HG02885 (cell line): Measurements from ENCODE around the gene NMNAT3.

ENCODE experiments used
- ATAC-seq: cut with Tn5 transposase; IDR thresholded peaks from one replicate; pipeline ENCODE4 v1.9.1; 2021; ENCODE audit warnings: mild to moderate bottlenecking; ENCODE audit not compliant: unreplicated experiment, poor library complexity

Gene NMNAT3

GRCh38 chr3:139676632-139677387, 962 bp downstream of the NMNAT3 start:
- no peak for ATAC-seq

GRCh38 chr3:139676108-139676507, 1.7 kb downstream of the NMNAT3 start:
- no peak for ATAC-seq

GRCh38 chr3:139675327-139675726, 2.4 kb downstream of the NMNAT3 start:
- no peak for ATAC-seq

GRCh38 chr3:139674571-139675260, 3.1 kb downstream of the NMNAT3 start:
- ATAC-seq, result no peak

- ATAC-seq, result no peak
These were observed 4.9 kb downstream of the NMNAT3 start for GRCh38 chr3:139672884-139673283.

- no peak for ATAC-seq
These were observed 5.7 kb downstream of the NMNAT3 start for GRCh38 chr3:139671863-139672646.

GRCh38 chr3:139671107-139671506, 6.7 kb downstream of the NMNAT3 start:
- no peak for ATAC-seq

- ATAC-seq, result no peak
These were observed 7.6 kb downstream of the NMNAT3 start for GRCh38 chr3:139670196-139670595.

GRCh38 chr3:139668332-139668731, 9.4 kb downstream of the NMNAT3 start:
- ATAC-seq, result no peak

GRCh38 chr3:139664958-139665357, 12.8 kb downstream of the NMNAT3 start:
- ATAC-seq, result no peak

GRCh38 chr3:139660269-139660668, 17.5 kb downstream of the NMNAT3 start:
- ATAC-seq, result no peak

- no peak for ATAC-seq
These were observed 18.3 kb downstream of the NMNAT3 start for GRCh38 chr3:139659511-139659910.

- ATAC-seq, result no peak
These were observed 19.8 kb downstream of the NMNAT3 start for GRCh38 chr3:139657936-139658335.

GRCh38 chr3:139657434-139657833, 20.3 kb downstream of the NMNAT3 start:
- ATAC-seq, result no peak

- no peak for ATAC-seq
These were observed 21.7 kb downstream of the NMNAT3 start for GRCh38 chr3:139655909-139656595.

- ATAC-seq, result no peak
These were observed 23.0 kb downstream of the NMNAT3 start for GRCh38 chr3:139654637-139655365.

- no peak for ATAC-seq
These were observed 24.2 kb downstream of the NMNAT3 start for GRCh38 chr3:139653582-139653981.

- ATAC-seq, result no peak
These were observed 25.2 kb downstream of the NMNAT3 start for GRCh38 chr3:139652561-139652960.

- no peak for ATAC-seq
These were observed 29.8 kb downstream of the NMNAT3 start for GRCh38 chr3:139647866-139648435.

- no peak for ATAC-seq
These were observed 31.3 kb downstream of the NMNAT3 start for GRCh38 chr3:139646512-139646911.
